Gastroesophageal sphincter (tissue), 4 donors: Measurements from ENCODE around the gene UMAD1. TPM values are rescaled to one million over a fixed set of nuclear protein-coding genes. Genes with fewer than 3 reads are reported as not detected.

ENCODE experiments used
- ATAC-seq: fragments of 150-250 bp; one replicate; pipeline ENCODE4 v1.9.1; 2016; ENCODE audit warnings: mild to moderate bottlenecking, moderate library complexity
- H3K27ac ChIP-seq, 4 donors: fragments of 200-600 bp; sonication (generic) in 3 of 4; 1 replicate in 3 of 4; 2 replicates in 1 of 4; pipeline ENCODE4 v1.5.1; 2016 to 2019
- H3K27me3 ChIP-seq: fragments of 200-600 bp; sonication (generic); one replicate; pipeline ENCODE4 v1.5.1; 2019
- H3K36me3 ChIP-seq, 2 donors: fragments of 200-600 bp; sonication (generic); one replicate each; pipeline ENCODE4 v1.5.1; 2019; ENCODE audit warnings: control low read depth in 1 of 2
- H3K4me1 ChIP-seq, 3 donors: fragments of 200-600 bp; sonication (generic); 1 replicate in 2 of 3; 2 replicates in 1 of 3; pipeline ENCODE4 v1.5.1; 2016 to 2019; ENCODE audit warnings: control low read depth in 2 of 3
- H3K4me3 ChIP-seq, 2 donors: fragments of 200-600 bp; sonication (generic); one replicate each; pipeline ENCODE4 v1.5.1; 2019; ENCODE audit warnings: mild to moderate bottlenecking in 1 of 2, moderate library complexity in 1 of 2
- H3K9me3 ChIP-seq, 3 donors: fragments of 200-600 bp; sonication (generic); one replicate each; pipeline ENCODE4 v1.5.1; 2017 to 2019; ENCODE audit warnings: control low read depth in 2 of 3
- EP300 ChIP-seq: sonication (generic); formaldehyde crosslinking; IDR thresholded peaks from one replicate; pipeline ENCODE4 v1.6.1; 2017; ENCODE audit warnings: antibody characterized with exemption, mild to moderate bottlenecking
- POLR2A ChIP-seq, 2 donors: fragments of 450-650 bp; IDR thresholded peaks; one replicate each; pipeline ENCODE4 v1.6.1; 2017; ENCODE audit warnings: antibody characterized with exemption in 2 of 2, mild to moderate bottlenecking in 2 of 2, moderate library complexity in 1 of 2
- POLR2AphosphoS5 ChIP-seq: sonication (generic); formaldehyde crosslinking; IDR thresholded peaks from one replicate; pipeline ENCODE4 v1.6.1; 2017; ENCODE audit warnings: antibody characterized with exemption
- WGBS, 2 donors: methylation state at CpG; one replicate each; pipeline ENCODE4 v1.1.5; 2018; ENCODE audit warnings: low coverage in 1 of 2; 5-methylcytosine and 5-hydroxymethylcytosine counted together
- total RNA-seq, 4 donors: library from RNA; depleted of rRNA; stranded (reverse); fragments of >200 nt; gene quantifications; one replicate each; pipeline ENCODE4 v1.1.0, GENCODE V29; 2016
- TF ChIP-seq, protein P1 (sequence below), 4 experiments: fragments of 200-600 bp in 2 of 4; fragments of 450-650 bp in 2 of 4; sonication (generic) in 1 of 4; IDR thresholded peaks; one replicate each; pipeline ENCODE4 v1.5.1; 2017 to 2019; ENCODE audit warnings: antibody characterized with exemption in 4 of 4, mild to moderate bottlenecking in 2 of 4, moderate library complexity in 2 of 4

The UMAD1 gene
- total RNA-seq, 4 donors from 2014 or later, result 7.4 to 24.4 (median 15.9) TPM

DNA sequence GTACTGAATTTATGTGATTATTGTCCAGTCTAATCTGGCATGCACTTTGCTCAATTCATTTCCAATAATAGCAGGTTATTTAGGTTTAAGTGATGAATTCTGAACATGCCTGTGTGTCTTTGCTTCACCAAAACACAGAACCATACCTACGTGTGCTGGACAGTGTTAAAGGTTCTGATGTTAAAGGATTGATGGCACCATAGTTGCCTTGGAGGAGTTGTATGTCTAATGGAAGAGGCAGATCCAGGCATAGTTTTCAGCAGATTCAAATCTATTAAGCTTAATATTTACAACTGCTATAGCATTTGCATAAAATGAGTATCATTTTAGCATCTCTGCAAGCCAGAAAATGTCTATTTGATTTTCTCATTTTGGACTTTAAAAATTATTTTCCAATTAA is 28.0 kb upstream of the UMAD1 start:
- WGBS, 2 donors, result 80 to 82% methylated on average over 1 of the region's 1 CpG
- H3K4me1 ChIP-seq, result no peaks in the 10 kb centered on the region
- TF ChIP-seq EP300 (no peak), POLR2AphosphoS5 (no peak), POLR2A (IDR thresholded peaks at IDR 0.05) (no peak)
- TF ChIP-seq, protein P1, sequence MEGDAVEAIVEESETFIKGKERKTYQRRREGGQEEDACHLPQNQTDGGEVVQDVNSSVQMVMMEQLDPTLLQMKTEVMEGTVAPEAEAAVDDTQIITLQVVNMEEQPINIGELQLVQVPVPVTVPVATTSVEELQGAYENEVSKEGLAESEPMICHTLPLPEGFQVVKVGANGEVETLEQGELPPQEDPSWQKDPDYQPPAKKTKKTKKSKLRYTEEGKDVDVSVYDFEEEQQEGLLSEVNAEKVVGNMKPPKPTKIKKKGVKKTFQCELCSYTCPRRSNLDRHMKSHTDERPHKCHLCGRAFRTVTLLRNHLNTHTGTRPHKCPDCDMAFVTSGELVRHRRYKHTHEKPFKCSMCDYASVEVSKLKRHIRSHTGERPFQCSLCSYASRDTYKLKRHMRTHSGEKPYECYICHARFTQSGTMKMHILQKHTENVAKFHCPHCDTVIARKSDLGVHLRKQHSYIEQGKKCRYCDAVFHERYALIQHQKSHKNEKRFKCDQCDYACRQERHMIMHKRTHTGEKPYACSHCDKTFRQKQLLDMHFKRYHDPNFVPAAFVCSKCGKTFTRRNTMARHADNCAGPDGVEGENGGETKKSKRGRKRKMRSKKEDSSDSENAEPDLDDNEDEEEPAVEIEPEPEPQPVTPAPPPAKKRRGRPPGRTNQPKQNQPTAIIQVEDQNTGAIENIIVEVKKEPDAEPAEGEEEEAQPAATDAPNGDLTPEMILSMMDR (IDR thresholded peaks at IDR 0.05), result no peak

GRCh38 chr7:7613210-7613609 is 27.3 kb upstream of the UMAD1 start:
- WGBS, 2 donors, result 75 to 93% methylated on average over 1 of the region's 1 CpG
- H3K36me3 ChIP-seq, result peaks cover 0 to 13% of the 10 kb centered on the region in 2 donors
- TF ChIP-seq POLR2AphosphoS5, result no peak
- TF ChIP-seq, protein P1 (IDR thresholded peaks at IDR 0.05), result no peak
- TF ChIP-seq POLR2A (IDR thresholded peaks at IDR 0.05), result no peak
- TF ChIP-seq EP300, result no peak
- H3K9me3 ChIP-seq, result no peaks in the 10 kb centered on the region
- no peaks in the 10 kb centered on the region for H3K27me3 ChIP-seq
- ATAC-seq, result no peak
- no peak overlapping the region for H3K4me3 ChIP-seq
- no peak overlapping the region for H3K27ac ChIP-seq
- H3K4me1 ChIP-seq, result no peaks in the 10 kb centered on the region

More for the DNA sequence above, 28.0 kb upstream of the UMAD1 start:
- Histone ChIP-seq H3K27me3 (no peaks in the 10 kb centered on the region), H3K4me3 (no peak overlapping the region), H3K9me3 (no peaks in the 10 kb centered on the region), H3K36me3 (peaks cover 0 to 20% of the 10 kb centered on the region in 2 donors), H3K27ac (no peak overlapping the region)
- no peak for ATAC-seq

DNA sequence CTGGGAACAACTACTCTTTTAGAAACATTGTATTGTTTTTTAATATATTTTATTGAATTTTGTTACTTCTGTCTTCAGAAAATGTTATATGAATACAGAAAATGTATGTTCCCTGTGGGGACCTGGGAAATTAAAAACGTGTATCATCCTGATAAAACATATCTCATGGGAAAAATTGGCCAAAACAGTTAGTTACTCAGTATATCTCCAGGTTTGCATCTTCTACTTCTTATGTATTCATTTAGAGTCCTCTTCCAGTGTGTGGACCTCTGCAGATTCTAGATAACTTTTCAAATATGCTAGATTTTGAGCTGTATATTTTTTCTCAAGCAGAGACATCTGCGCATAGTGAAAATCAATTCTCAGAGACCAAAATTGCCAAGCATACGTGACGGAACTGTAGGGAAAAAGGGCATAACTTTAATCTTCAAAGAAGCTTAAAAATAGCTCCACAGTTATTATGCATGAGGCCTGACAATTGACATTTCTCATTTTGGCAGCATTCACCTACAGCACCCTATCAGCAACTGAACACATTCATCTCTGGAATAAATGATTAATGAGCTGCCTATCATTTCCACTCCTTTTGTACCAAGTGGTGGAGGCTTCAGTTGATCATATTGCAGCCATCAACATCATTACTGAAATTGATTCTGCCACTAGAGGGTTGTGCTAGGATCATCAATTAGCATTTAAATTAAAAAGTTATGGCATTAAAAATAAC is 26.4 kb upstream of the UMAD1 start:
- 72 to 75% methylated on average over 4 of the region's 4 CpGs for WGBS, 2 donors
- TF ChIP-seq EP300 (no peak), POLR2AphosphoS5 (no peak), POLR2A (IDR thresholded peaks at IDR 0.05) (no peak)
- TF ChIP-seq, protein P1 (IDR thresholded peaks at IDR 0.05), result no peak
- Histone ChIP-seq H3K4me1 (no peaks in the 10 kb centered on the region), H3K36me3 (peaks cover 0 to 4% of the 10 kb centered on the region in 2 donors), H3K4me3 (no peak overlapping the region), H3K27me3 (no peaks in the 10 kb centered on the region), H3K9me3 (no peaks in the 10 kb centered on the region), H3K27ac (no peak overlapping the region)
- ATAC-seq, result no peak

DNA sequence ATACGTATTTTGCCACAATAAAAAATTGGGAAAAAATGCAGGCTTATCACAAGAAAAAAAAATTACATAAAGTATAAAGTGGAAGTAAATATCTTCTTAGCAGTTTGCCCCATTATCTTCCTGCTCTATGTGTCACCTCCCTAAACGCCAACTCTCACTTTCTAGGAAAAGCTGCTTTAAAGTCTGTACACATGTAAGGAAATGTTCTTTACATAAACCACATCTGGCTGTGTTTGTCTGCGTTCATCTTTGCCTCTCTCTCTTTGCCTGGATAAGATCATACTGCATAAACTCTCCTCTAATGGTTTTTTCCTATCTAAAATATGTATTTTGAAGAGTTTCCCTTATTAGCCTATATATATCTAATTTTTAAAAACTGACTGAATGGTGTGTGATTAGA is 23.0 kb upstream of the UMAD1 start:
- no peaks in the 10 kb centered on the region for H3K9me3 ChIP-seq
- 61 to 73% methylated on average over 3 of the region's 3 CpGs for WGBS, 2 donors
- H3K4me3 ChIP-seq, result no peak overlapping the region
- ATAC-seq, result no peak
- H3K36me3 ChIP-seq, result no peaks in the 10 kb centered on the region
- H3K4me1 ChIP-seq, result no peaks in the 10 kb centered on the region
- no peaks in the 10 kb centered on the region for H3K27me3 ChIP-seq
- H3K27ac ChIP-seq, result no peak overlapping the region
- TF ChIP-seq EP300, result no peak
- no peak for TF ChIP-seq POLR2AphosphoS5
- no peak for TF ChIP-seq POLR2A (IDR thresholded peaks at IDR 0.05)
- TF ChIP-seq, protein P1 (IDR thresholded peaks at IDR 0.05), result no peak

DNA sequence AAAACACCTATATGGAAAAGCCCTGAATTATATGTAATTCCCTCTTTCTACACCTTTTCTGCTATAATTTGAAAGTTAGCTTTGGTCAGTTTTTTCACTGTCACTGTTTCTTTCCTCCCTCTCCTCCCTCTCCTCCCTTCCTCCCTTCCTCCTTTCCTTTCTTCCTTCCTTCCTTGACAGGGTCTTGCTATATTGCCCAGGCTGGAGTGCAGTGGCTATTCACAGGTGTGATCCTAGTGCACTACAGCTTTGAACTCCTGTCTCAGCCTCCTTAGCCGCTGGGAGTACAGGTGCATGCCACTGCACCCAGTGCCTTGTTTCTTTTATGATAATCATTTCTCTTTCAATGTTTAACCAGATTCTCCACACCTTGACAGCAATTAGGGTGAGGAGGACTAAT is 22.1 kb upstream of the UMAD1 start:
- ATAC-seq, result no peak
- WGBS, 2 donors, result 88 to 100% methylated on average over 1 of the region's 1 CpG
- Histone ChIP-seq H3K9me3 (no peaks in the 10 kb centered on the region), H3K4me1 (no peaks in the 10 kb centered on the region), H3K27me3 (no peaks in the 10 kb centered on the region), H3K4me3 (no peak overlapping the region), H3K27ac (no peak overlapping the region), H3K36me3 (no peaks in the 10 kb centered on the region)
- TF ChIP-seq, protein P1 (IDR thresholded peaks at IDR 0.05), result no peak
- TF ChIP-seq POLR2A (IDR thresholded peaks at IDR 0.05) (no peak), POLR2AphosphoS5 (no peak), EP300 (no peak)
